HepG2 (cell line): ENCODE results near the gene KCND3. TPM values are rescaled to one million over a fixed set of nuclear protein-coding genes. Genes with fewer than 3 reads are reported as not detected.

ENCODE experiments used
- ATAC-seq: fragments of 200-7000 bp; cut with Tn5 transposase; 3 replicates; pipeline ENCODE4 v1.9.1; 2020; ENCODE audit warnings: mild to moderate bottlenecking, moderate library complexity
- BruUV-seq: library from RNA; stranded (reverse); fragments of 400-500 nt; replicated peaks from 2 replicates; lab custom pipeline; 2021; lab: Mats Ljungman, UMichigan
- CTCF ChIA-PET: fragments of 300-600 bp; formaldehyde crosslinking; extraction: SDS; loops from one replicate; lab custom pipeline; 2021; ENCODE audit warnings: low total read pairs, inconsistent platforms, low intra/inter-chr PET ratio; lab: Yijun Ruan, JAX
- POLR2A ChIA-PET: fragments of 350-600 bp; sonication (Branson Sonifier 250); formaldehyde crosslinking; loops from one replicate; lab custom pipeline; 2020; ENCODE audit warnings: antibody characterized with exemption, inconsistent platforms; lab: Yijun Ruan, JAX
- DNase-seq: peaks from one replicate; pipeline ENCODE4 v3.0.0-alpha.2; 2015; ENCODE audit warnings: low spot score
- FAIRE-seq: peaks from 3 replicates; lab custom pipeline; 2011; peaks lifted over from hg19 to GRCh38; lab: Jason Lieb, UNC
- H2AFZ ChIP-seq: one replicate; pipeline ENCODE4 v1.6.1; 2011; ENCODE audit warnings: low read length, inconsistent platforms
- H3K27ac ChIP-seq: fragments of 300-600 bp; 3 replicates; pipeline ENCODE4 v1.8.0; 2011; ENCODE audit warnings: mixed run types, mild to moderate bottlenecking, mixed read lengths, low read length, inconsistent platforms; ENCODE audit not compliant: insufficient read depth; ENCODE audit errors: extremely low read length
- H3K27me3 ChIP-seq, 2 experiments: fragments of 200-600 bp in 1 of 2; 2 replicates in 1 of 2; 3 replicates in 1 of 2; pipeline versions ENCODE4 v1.6.0 to v1.8.0; 2011; ENCODE audit warnings: low read length in 2 of 2, mild to moderate bottlenecking in 2 of 2, moderate library complexity in 2 of 2, inconsistent platforms in 1 of 2; ENCODE audit not compliant: insufficient read depth in 2 of 2, control insufficient read depth in 1 of 2
- H3K36me3 ChIP-seq, 2 experiments: fragments of 200-600 bp in 1 of 2; replicated peaks in 1 of 2; 2 replicates in 1 of 2; 3 replicates in 1 of 2; pipeline versions ENCODE4 v1.5.1 to v1.8.0; 2011; ENCODE audit warnings: low read length in 2 of 2, inconsistent platforms in 1 of 2; ENCODE audit not compliant: insufficient read depth in 2 of 2, control insufficient read depth in 1 of 2
- H3K4me1 ChIP-seq: 2 replicates; pipeline ENCODE4 v1.5.1; 2012; ENCODE audit warnings: low read length, inconsistent platforms; ENCODE audit not compliant: insufficient read depth
- H3K4me2 ChIP-seq: 2 replicates; pipeline ENCODE4 v1.6.0; 2011; ENCODE audit warnings: low read depth, low read length, inconsistent platforms
- H3K4me3 ChIP-seq, 3 experiments: fragments of 200-600 bp in 1 of 3; sonication (generic), shearing (Covaris generic) in 1 of 3; replicated peaks in 1 of 3; 2 replicates each; pipeline ENCODE4 v1.5.1; 2011 to 2016; ENCODE audit warnings: low read length in 3 of 3, inconsistent platforms in 2 of 3, low read depth in 2 of 3, mild to moderate bottlenecking in 2 of 3, control low read depth in 1 of 3, mixed read lengths in 1 of 3; ENCODE audit not compliant: insufficient read depth in 1 of 3
- H3K79me2 ChIP-seq: one replicate; pipeline ENCODE4 v1.6.1; 2011; ENCODE audit warnings: low read length, inconsistent platforms; ENCODE audit not compliant: insufficient read depth
- H3K9ac ChIP-seq: 2 replicates; pipeline ENCODE4 v1.6.0; 2011; ENCODE audit warnings: mild to moderate bottlenecking, low read depth, low read length, inconsistent platforms; ENCODE audit not compliant: insufficient read depth
- H3K9me3 ChIP-seq: 2 replicates; pipeline ENCODE4 v1.5.1; 2012; ENCODE audit warnings: mild to moderate bottlenecking, low read length
- H4K20me1 ChIP-seq: 2 replicates; pipeline ENCODE4 v1.6.0; 2011; ENCODE audit warnings: inconsistent platforms, mild to moderate bottlenecking, low read length, moderate library complexity; ENCODE audit not compliant: insufficient read depth
- FOXA3 ChIP-seq: IDR thresholded peaks from 2 replicates; pipeline ENCODE4 v1.6.1; 2016; ENCODE audit warnings: missing genetic modification reagents, missing compliant biosample characterization
- FOXP4 ChIP-seq: sonication (generic); formaldehyde crosslinking; IDR thresholded peaks from 2 replicates; pipeline ENCODE4 v1.4.0; 2020; ENCODE audit warnings: missing genetic modification reagents
- IKZF1 ChIP-seq: fragments of 450-650 bp; IDR thresholded peaks from 2 replicates; pipeline ENCODE4 v1.7.1; 2016
- KMT2A ChIP-seq: sonication (generic); formaldehyde crosslinking; IDR thresholded peaks from 2 replicates; pipeline ENCODE4 v1.4.0; 2020; ENCODE audit warnings: missing genetic modification reagents
- NR0B2 ChIP-seq: sonication (generic); formaldehyde crosslinking; IDR thresholded peaks from 2 replicates; pipeline ENCODE4 v1.4.0; 2020; ENCODE audit warnings: mild to moderate bottlenecking, missing genetic modification reagents
- PBX2 ChIP-seq: IDR thresholded peaks from 2 replicates; pipeline ENCODE4 v1.6.1; 2016; ENCODE audit warnings: control low read depth
- SRSF1 ChIP-seq: fragments of 200-400 bp; formaldehyde crosslinking; optimal IDR thresholded peaks from 2 replicates; pipeline ENCODE3; 2017; ENCODE audit warnings: mild to moderate bottlenecking, low read depth, low read length, moderate library complexity
- ZNF383 ChIP-seq: sonication (generic); formaldehyde crosslinking; IDR thresholded peaks from 2 replicates; pipeline ENCODE4 v1.4.0; 2020; ENCODE audit warnings: missing genetic modification reagents, mild to moderate bottlenecking, borderline replicate concordance
- ZNF841 ChIP-seq: sonication (generic); formaldehyde crosslinking; IDR thresholded peaks from 2 replicates; pipeline ENCODE4 v1.8.1; 2023; ENCODE audit warnings: missing genetic modification reagents, borderline replicate concordance
- WGBS: methylation state at CpG from one replicate; pipeline ENCODE4 v1.1.6; 2017; ENCODE audit warnings: low lambda C conversion rate; 5-methylcytosine and 5-hydroxymethylcytosine counted together
- in situ Hi-C: cut with HindIII; loops from 2 replicates; pipeline ENCODE4 v1.10.0; 2017; ENCODE audit warnings: low pct_unique_long_range_greater_than_20kb; ENCODE audit not compliant: extremely low pct_ligation_motif_present
- intact Hi-C: fragments of 100-400 bp; cut with micrococcal nuclease; formaldehyde crosslinking; loops from one replicate; pipeline ENCODE4 v1.10.0; 2022; ENCODE audit not compliant: unreplicated experiment
- polyA plus RNA-seq, 8 experiments: library from polyadenylated mRNA; depleted of rRNA in 3 of 8; stranded (reverse) in 7 of 8; unstranded in 1 of 8; fragments of >200 nt; fragmentation: Illumina TruSeq in 4 of 8; extraction: Trizol in 4 of 8; gene quantifications; 2 replicates each; pipeline versions ENCODE4 v1.2.1 to v1.2.3, GENCODE V29; 2011 to 2016; ENCODE audit warnings: low read depth in 4 of 8, missing spikeins in 1 of 8, mixed read lengths in 1 of 8; ENCODE audit not compliant: insufficient read depth in 1 of 8
- total RNA-seq, 5 experiments: library from RNA; depleted of rRNA; stranded (reverse); fragments of >200 nt; fragmentation: Illumina TruSeq; extraction: Trizol; gene quantifications; 2 replicates each; pipeline ENCODE4 v1.2.3, GENCODE V29; 2016; ENCODE audit warnings: low read depth in 1 of 5

The KCND3 gene
- total and polyA plus RNA-seq, 2 of the 13 experiments (the other 11 are each of a cell fraction or from before 2014, with no cell fraction given): 0.04 TPM; not detected in 1

GRCh38 chr1:111971396-111971795 lies 18.1 kb downstream of the KCND3 start:
- intact Hi-C loops: no loop called here
- ChIA-PET POLR2A (no interaction called here), CTCF (no interaction called here)
- H3K9me3 ChIP-seq: no peaks in the 10 kb centered on the region
- H3K36me3 ChIP-seq: no peaks in the 10 kb centered on the region
- H3K4me3 ChIP-seq: no peak overlapping the region
- peaks cover 14% of the 10 kb centered on the region for H3K4me1 ChIP-seq
- H2AFZ ChIP-seq: no peak overlapping the region
- no peaks in the 10 kb centered on the region for H4K20me1 ChIP-seq
- FAIRE-seq (no peak), ATAC-seq (no peak), DNase-seq (no peak)
- in situ Hi-C loops: no loop called here
- TF ChIP-seq FOXP4 (CRISPR knock-in tag): no peak
- no peak for TF ChIP-seq PBX2 (CRISPR knock-in tag)
- no peak for TF ChIP-seq IKZF1
- no peak for TF ChIP-seq ZNF841 (CRISPR knock-in tag)
- no peak for TF ChIP-seq KMT2A (CRISPR knock-in tag)
- TF ChIP-seq NR0B2 (CRISPR knock-in tag): no peak
- no peak for TF ChIP-seq SRSF1
- TF ChIP-seq FOXA3 (CRISPR knock-in tag): no peak
- TF ChIP-seq ZNF383 (CRISPR knock-in tag): no peak
- H3K79me2 ChIP-seq: no peaks in the 10 kb centered on the region
- WGBS: 0% methylated on average over 1 of the region's 1 CpG
- H3K27ac ChIP-seq: no peak overlapping the region
- H3K4me2 ChIP-seq: no peak overlapping the region
- no peak overlapping the region for H3K9ac ChIP-seq
- no TSS peak for BruUV-seq
- H3K27me3 ChIP-seq: no peaks in the 10 kb centered on the region; a peak in 2 of 5 replicates
